ENCODE measurements around the gene OGDHL.
"Not testable (repeated sequence)": the region's sequence is repeated elsewhere in the genome, so short reads cannot be mapped to it uniquely, and the experiment has no call there.

The OGDHL gene

GRCh38 chr10:49754951-49755350 is 7.2 kb downstream of the OGDHL start:
- not testable (repeated sequence) for DNase-seq

DNA sequence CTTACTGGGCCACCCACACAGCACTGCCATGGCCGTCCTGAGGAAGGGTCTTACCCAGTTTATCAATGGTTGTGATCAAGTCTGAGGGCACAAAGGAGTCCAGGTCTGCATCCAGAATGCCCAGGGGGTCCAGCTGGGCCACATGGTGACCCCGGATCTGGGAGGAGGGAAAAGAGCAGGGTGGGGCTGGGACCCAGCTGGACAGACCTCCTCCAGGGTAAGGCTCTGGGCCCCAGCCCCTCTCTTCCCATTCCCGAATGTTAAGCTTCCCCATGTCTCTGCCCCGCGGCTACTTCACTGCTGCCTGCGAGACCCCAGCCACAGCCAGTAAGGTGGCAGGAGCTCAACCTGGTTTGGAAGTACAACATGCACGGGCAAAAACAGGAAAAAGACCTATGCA is 9.5 kb downstream of the OGDHL start:
- no peak for DNase-seq

DNA sequence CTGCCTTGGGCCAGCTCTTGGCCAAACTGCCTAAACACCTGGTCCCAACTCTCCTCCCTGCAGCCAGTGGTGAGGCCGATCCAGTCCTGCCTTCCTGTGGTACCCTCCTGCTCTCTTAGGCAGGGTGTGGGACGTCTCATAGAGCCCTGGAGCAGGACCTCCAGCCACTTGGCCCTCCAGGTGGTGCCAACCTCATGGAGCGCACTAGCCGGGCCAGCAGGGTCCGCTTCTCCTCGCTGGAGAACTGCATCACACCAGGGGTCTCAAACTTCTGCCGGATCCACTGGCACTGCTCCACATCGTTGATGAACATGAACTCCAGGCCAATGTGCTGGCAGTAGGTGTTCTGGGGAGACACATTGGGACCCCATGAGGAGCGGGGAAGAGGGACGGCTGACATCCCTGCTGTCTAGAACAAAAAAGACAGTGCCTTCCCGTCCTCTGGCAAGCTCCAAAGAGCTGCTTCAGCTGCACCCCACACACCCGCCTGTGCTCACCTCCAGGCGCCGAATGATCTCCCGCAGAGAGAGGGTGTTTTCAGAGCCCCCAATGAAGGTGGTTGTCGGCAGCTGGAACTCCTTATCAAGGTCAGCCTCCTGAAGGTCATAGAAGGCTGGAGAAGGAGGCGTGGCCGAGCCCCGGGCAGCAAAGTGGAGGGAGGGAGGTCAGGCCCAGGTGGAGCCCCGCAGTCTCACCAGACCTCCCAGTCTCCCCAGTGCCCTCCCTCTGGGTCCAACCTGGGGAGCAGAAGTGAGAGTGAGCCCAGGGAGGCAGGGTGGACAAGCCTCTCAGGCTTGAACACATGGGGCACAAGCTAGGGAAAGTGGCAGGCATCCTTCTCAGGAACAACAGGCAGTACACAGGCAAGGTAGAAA is 10.2 kb downstream of the OGDHL start:
- DNase-seq, result no peak

DNA sequence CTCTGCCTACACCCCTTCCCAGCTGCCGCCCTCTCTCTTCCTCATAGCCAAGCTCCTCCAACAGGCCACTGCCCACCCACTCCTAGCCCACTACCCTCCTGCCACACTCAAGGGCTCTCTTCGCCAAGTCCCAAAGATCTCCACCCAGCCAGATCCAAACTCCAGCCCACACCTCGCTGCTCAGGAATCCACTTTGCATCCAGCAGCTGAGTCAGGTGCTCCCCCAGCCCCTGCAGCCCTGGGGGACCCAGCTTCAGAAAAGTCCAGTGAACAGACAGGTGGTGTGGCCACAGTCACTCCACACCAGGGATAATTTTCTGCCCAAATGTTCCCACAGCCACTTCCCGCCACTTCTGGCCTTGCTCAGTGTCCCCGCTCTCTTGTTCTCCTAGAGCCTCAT is 10.9 kb downstream of the OGDHL start:
- DNase-seq, result no peak

- no peak for DNase-seq
These were observed 11.6 kb downstream of the OGDHL start for GRCh38 chr10:49750546-49750945.

GRCh38 chr10:49749556-49750491 is 12.3 kb downstream of the OGDHL start:
- no peak for DNase-seq

GRCh38 chr10:49749144-49749543 is 13.0 kb downstream of the OGDHL start:
- DNase-seq, result no peak

GRCh38 chr10:49748006-49748405 is 14.1 kb downstream of the OGDHL start:
- DNase-seq, result no peak

GRCh38 chr10:49747303-49747646 is 14.8 kb downstream of the OGDHL start:
- no peak for DNase-seq

GRCh38 chr10:49746626-49747302 is 15.4 kb downstream of the OGDHL start:
- no peak for DNase-seq

DNA sequence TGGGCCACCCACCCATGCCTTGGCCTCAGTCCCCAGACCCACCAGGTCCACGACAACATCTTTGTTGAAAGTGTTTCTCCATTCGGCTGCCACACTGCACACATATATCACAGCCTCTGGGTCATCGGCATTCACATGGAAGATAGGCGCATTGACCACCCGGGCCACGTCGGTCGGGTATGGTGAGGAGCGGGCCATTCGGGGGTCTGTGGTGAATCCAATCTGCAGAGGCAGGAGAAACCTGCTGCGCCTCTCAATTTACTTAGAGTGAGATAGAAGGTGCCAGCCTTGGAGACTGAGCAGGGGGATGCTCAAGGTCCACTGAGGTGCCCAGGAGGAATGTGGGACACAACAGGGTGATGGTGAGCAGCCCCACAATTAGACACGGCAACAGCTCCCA is 16.4 kb downstream of the OGDHL start:
- no peak for DNase-seq

GRCh38 chr10:49744924-49745605 is 17.1 kb downstream of the OGDHL start:
- no peak for DNase-seq

DNA sequence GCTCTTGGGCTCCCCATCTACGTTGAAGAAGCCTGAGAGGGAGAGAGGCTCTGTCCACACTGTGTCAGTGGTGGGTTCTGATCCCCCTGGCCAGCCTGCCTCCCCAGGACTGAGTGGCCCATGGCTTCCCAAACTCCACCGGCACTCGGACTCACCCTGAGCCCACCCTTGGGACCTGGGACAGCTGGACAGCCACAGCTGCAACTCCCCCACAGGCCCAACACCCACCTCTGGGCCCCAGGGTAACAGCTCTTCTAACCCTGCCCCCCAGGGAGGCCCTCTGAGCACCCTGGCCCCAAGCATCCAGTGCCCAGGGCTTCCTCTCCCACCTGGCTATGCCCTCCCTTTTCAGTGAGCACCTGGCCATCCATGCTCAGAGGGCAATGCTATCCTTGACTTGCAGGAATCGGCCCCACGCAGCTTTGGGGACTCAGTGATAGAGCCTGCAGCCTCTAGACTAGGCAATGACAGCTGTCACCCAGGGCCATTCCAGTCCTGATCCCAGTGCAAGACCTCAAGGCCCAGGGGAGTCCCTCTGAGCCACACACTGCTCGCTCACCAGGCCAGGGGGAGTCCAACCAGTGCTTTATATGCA is 17.9 kb downstream of the OGDHL start:
- DNase-seq, result no peak

DNA sequence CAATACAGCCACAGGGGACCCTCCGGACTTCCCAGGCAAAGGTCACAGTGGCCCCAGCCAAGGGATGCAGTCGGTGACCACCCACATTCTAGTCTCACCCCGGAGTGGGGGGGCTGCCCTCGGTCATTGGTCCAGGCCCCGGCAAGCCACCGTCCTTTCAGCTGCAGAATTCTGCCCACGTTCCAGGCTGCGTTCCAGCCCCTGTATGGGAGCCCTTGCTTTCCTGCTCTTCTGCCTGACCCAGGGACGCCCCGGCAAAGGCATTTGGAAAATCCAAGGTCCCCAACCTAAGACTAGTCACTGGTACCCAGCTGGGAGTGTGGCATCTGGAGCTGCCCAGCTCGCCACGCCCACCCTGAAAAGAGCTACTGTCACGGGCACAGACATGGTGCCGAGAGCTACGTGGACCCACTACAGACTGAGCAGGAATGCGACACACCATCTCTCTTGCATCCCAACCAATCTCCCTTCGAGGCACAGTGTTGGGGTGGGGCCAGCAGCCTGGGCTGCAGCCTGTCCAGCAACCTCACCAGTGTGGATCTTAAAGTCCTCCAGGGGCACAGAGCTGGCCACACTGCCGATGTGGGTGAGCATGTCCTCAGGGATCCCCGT is 18.6 kb downstream of the OGDHL start:
- no peak for DNase-seq

GRCh38 chr10:49742683-49743463 is 19.2 kb downstream of the OGDHL start:
- DNase-seq, result no peak

GRCh38 chr10:49741108-49741995 is 20.8 kb downstream of the OGDHL start:
- DNase-seq, result no peak

- no peak for DNase-seq
These were observed 21.6 kb downstream of the OGDHL start for GRCh38 chr10:49740346-49741107.

DNA sequence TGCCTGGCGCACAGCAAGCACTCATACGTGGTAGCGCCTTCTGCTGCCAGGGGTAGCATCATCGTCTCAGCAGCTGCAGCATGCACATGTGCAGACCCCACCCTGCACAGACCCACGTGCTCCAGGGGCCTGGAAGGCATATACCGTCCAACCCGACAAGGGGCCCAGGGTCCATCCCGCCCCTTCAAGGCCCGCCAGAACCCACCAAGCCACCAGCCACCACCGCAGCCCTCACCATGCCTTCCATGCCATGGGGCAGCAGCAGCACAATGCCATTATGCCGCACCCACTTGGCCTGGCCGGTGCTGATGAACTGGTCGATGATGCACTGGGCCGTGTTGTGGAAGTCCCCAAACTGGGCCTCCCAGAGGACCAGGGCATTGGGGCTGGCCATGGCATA is 22.7 kb downstream of the OGDHL start:
- DNase-seq, result no peak

Data from stimulated activated CD4-positive, alpha-beta T cell treated with anti-CD3 and anti-CD28 coated beads, Interleukin-2, amount 100 ng/mL, for 48 hours (primary cell).